Mucosa of descending colon (tissue), 3 donors: ENCODE measurements around the gene ZNF500. TPM values are rescaled to one million over a fixed set of nuclear protein-coding genes. Genes with fewer than 3 reads are reported as not detected.

Source experiments
- ATAC-seq: fragments of 200-7000 bp; cut with Tn5 transposase; one replicate; pipeline ENCODE4 v1.9.1; 2020; ENCODE audit warnings: mild to moderate bottlenecking, moderate library complexity
- DNase-seq, 3 donors: peaks; one replicate each; pipeline ENCODE4 v3.0.0-alpha.2; 2020
- H3K36me3 ChIP-seq: fragments of 200-600 bp; one replicate; pipeline ENCODE4 v1.8.0; 2021; ENCODE audit warnings: low read depth, mild to moderate bottlenecking
- H3K4me1 ChIP-seq: fragments of 200-600 bp; one replicate; pipeline ENCODE4 v1.8.0; 2021; ENCODE audit warnings: low read depth, mild to moderate bottlenecking
- H3K4me3 ChIP-seq: fragments of 200-600 bp; one replicate; pipeline ENCODE4 v1.8.0; 2021; ENCODE audit warnings: mild to moderate bottlenecking
- H3K9me3 ChIP-seq: fragments of 200-600 bp; one replicate; pipeline ENCODE4 v1.8.0; 2021; ENCODE audit warnings: mild to moderate bottlenecking
- CTCF ChIP-seq: fragments of 200-600 bp; IDR thresholded peaks from one replicate; pipeline ENCODE4 v1.8.0; 2022; ENCODE audit warnings: antibody characterized with exemption, mild to moderate bottlenecking
- intact Hi-C, 2 donors: fragments of 100-400 bp; cut with DNase I in 1 of 2; cut with micrococcal nuclease in 1 of 2; formaldehyde crosslinking; loops; one replicate each; pipeline versions ENCODE4 v1.11.0 to v1.11.1; 2022; cut with DNase I, micrococcal nuclease
- total RNA-seq, 3 donors: library from RNA; stranded (reverse); fragmentation: NEBNext Ultra II Directional in 2 of 3; extraction: Animal tissue kit (Norgen Biotek cat#: 25700) in 2 of 3; gene quantifications; one replicate each; pipeline versions ENCODE4 v1.2.1 to v1.2.4, GENCODE V29; 2021 to 2023
- donor health status: DM: no; HTN: no; CAD: no; lungs with moderate emphysema.
- donor health status: DM: no; HTN: no; CAD: no.
- donor health status: DM: no; HTN: yes; CAD: no.

Gene ZNF500
- total RNA-seq, 3 donors from 2014 or later = 11.0 to 22.9 (median 18.8) TPM

DNA sequence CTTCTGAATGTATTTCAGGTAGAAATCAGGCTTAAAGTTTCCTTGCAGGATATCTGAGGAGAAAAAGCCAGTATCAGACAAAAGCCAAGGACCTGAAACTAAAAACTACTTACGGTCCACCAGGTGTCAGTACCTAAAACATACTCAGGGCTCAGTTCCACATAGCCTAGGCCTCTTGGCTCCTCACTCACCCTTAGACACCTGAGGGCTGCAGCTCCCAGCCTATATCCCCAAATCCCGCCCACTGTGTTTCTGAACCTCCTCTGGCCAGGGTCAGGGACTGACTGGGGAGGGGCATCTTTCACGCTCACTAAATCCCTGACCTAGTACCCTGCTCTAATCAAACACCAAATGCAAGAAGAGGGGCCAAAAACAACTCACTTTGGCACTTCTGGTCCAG, 44.3 kb upstream of the ZNF500 start:
- no peaks in the 10 kb centered on the region for H3K4me1 ChIP-seq
- no peaks in the 10 kb centered on the region for H3K36me3 ChIP-seq
- intact Hi-C loops = no loop called here
- ATAC-seq = no peak
- H3K4me3 ChIP-seq = no peak overlapping the region
- no peaks in the 10 kb centered on the region for H3K9me3 ChIP-seq
- no peak for TF ChIP-seq CTCF
- no peak for DNase-seq

DNA sequence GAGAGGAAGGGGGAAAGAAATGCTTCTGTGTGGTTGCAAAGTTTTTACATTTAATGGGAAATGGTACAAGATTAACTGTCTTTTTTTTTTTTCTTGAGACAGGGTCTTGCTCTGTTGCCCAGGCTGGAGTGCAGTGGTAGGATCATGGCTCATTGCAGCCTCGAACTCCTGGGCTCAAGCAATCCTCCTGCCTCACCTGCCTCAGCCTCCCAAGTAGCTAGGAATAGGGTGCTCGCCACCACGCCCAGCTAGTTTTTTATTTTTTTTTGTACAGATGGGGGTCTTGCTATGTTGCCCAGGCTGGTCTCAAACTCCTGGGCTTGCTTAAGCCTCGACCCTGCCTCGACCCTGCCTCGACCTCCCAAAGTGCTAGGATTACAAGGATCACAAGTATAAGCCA, 39.3 kb upstream of the ZNF500 start:
- H3K4me3 ChIP-seq = no peak overlapping the region
- no peak for ATAC-seq
- DNase-seq = no peak
- intact Hi-C loops = no loop called here
- H3K4me1 ChIP-seq = peaks cover 12% of the 10 kb centered on the region
- H3K36me3 ChIP-seq = no peaks in the 10 kb centered on the region
- no peaks in the 10 kb centered on the region for H3K9me3 ChIP-seq
- TF ChIP-seq CTCF = no peak

- intact Hi-C loops = no loop called here
- Histone ChIP-seq H3K4me3 (no peak overlapping the region), H3K4me1 (peaks cover 19% of the 10 kb centered on the region), H3K36me3 (no peaks in the 10 kb centered on the region), H3K9me3 (no peaks in the 10 kb centered on the region)
- DNase-seq = no peak
- no peak for ATAC-seq
- TF ChIP-seq CTCF = no peak
Observed at GRCh38 chr16:4805231-4805630, 38.3 kb upstream of the ZNF500 start.

DNA sequence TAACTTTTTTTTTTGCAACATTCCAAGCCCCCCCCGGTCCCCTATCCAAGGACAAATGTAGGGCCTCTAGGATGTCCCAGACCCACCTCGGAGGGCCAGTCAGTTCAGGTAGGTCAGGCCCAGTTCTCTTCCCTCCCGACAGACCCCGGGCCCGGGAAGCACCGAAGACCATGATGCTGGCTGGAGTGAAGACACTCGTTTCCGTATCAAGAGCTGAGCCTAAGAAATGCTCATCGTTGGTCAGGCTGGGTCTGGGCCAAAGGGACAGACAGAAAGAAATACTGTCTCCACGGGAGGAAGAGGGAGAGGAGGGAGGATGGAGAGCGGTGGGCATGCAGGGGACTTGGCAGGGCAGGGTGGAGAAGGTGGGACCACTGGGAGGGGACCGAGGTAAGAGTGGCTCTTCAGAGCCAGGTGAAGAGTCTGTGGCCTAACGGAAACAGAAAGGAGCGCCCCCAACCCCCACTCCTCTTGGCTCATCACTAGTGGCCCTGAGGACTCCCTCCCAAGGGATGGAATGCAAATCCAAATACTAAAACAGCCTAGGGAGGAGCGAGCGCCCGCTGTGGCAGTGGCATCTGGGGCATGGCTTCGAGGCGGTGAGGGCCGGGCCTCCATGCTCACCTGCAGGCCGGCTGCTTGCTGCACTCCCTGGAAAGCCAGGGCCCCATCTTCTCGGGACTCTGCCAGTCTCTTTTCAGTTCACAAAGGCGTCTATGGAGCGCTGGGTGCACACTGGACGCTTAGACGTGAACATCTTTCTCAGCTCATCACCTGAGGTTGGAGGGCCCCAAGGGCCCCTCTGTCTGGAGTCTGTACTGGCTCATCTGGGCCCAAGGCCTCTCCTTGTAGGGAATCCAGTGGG, 37.2 kb upstream of the ZNF500 start:
- Histone ChIP-seq H3K9me3 (no peaks in the 10 kb centered on the region), H3K4me1 (peaks cover 25% of the 10 kb centered on the region), H3K4me3 (no peak overlapping the region), H3K36me3 (no peaks in the 10 kb centered on the region)
- no peak for ATAC-seq
- intact Hi-C loops = no loop called here
- no peak for TF ChIP-seq CTCF
- no peak for DNase-seq

DNA sequence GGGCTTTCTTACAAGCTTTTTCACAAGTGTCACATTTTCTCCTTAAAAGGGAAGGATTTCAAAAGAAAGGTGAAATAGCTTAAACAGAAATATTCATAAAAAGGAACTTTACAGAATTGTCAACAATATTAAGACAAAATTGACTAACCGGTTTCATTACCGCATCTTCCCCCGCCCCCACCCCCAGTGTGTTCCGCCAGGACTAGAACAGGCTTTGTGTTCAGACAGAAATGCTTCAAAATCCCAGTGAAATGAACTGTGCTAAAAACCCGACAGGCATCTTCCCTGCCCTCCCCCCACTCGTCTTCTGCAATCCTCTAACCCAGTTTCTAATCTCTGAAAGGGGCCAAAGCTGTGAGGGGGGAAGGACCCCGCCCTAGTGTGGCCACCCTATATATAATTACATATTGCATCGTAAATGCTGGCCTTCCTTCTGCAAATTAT, 36.5 kb upstream of the ZNF500 start:
- intact Hi-C loops = no loop called here
- Histone ChIP-seq H3K36me3 (no peaks in the 10 kb centered on the region), H3K4me3 (no peak overlapping the region), H3K9me3 (no peaks in the 10 kb centered on the region), H3K4me1 (peaks cover 25% of the 10 kb centered on the region)
- DNase-seq (no peak), ATAC-seq (no peak)
- TF ChIP-seq CTCF = no peak
